Muscle of back (tissue), 11 donors: ENCODE data around the gene CDH4. TPM values are rescaled to one million over a fixed set of nuclear protein-coding genes. Genes with fewer than 3 reads are reported as not detected.

Source experiments
- DNase-seq, 3 donors: peaks; one replicate each; pipeline versions ENCODE4 v3.0.0 to v3.0.0-alpha.2; 2013
- polyA plus RNA-seq, 10 donors: library from polyadenylated mRNA; unstranded; fragments of 120-200 nt; gene quantifications; one replicate each; pipeline ENCODE4 v1.2.1, GENCODE V29; 2013; ENCODE audit not compliant: insufficient read length in 10 of 10

The CDH4 gene
- polyA plus RNA-seq, 10 donors = 0.74 to 2.0 (median 1.1) TPM

DNA sequence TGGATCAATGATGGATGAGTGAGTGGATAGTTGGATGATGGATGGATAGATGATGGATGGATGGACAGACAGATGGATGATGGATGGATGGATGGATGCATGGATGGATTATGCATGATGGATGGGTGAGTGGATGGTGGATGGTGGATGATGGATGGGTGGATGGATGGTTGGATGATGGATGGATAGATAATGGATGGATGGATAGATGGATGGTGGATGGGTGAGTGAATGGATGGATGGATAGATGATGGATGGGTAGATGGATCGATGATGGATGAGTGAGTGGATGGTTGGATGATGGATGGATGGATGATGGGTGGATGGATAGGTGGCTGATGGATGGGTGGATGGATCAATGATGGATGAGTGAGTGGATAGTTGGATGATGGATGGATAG, 637.6 kb downstream of the CDH4 start:
- DNase-seq = no peak

DNA sequence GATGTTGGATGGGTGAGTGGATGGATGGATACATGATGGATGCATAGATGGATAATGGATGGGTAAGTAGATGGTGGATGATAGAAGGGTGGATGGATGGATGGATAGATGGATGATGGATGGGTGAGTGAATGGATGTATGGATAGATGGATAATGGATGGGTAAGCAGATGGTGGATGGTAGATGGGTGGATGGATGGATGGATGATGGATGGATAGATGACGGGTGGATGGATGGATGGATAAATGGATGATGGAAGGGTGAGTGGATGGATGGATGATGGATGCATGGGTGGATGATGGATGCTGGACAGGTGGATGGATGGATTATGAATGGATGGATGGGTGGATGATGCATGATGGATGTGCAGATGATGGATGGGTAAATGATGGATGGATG, 638.1 kb downstream of the CDH4 start:
- no peak for DNase-seq

DNA sequence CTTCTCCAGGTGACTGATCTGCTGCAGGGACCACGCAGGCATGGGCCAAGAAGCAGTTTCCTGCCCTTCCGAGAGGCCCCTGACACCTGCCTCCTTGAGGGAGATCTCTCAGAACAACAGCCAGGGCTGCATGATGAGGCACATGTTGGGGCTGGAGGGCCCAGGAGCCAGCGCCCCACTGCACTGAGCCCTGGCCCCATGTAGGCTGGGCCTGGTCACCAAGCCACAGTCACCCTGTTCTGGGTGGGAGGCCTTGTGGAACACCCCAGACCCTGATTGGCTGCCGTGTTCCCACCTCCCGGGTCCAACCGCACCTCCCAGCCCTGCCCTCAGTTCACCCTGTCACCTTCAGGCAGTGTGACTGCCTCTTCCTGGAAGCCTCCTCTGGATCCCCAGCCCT, 639.4 kb downstream of the CDH4 start:
- no peak for DNase-seq

DNA sequence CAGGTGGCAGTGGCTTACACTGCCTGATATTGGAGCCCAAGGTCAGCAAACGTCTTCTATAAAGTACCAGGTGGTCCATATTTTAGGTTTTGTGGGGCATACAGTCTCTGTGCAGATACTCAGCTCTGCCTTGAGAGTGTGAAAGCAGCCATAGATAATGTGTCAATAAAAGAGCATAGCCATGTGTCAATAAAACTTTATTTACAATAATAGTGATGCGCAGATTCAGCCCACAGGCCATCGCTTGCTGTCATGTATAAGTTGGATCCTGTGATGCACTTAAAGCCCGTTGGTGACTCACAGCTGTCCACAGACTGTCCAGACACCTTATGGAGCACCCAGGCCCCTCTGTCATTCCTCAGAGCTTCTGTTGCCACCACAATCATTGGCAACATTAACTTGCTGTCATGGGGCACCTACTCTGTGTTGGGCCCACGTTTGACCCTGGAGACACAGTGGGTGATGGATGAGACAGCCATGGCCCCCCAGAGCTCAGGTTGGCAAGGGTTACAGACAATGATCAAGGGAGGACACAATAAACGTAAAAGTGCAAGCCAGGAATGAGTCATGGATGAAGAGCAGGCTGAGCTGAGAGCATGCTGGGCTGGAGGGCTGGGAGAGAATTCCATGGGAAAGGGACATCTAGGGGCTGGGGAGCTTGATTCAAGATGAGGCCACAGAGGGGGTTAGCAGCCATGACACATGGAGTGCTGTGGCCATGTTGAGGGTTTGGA, 640.0 kb downstream of the CDH4 start:
- no peak for DNase-seq

DNA sequence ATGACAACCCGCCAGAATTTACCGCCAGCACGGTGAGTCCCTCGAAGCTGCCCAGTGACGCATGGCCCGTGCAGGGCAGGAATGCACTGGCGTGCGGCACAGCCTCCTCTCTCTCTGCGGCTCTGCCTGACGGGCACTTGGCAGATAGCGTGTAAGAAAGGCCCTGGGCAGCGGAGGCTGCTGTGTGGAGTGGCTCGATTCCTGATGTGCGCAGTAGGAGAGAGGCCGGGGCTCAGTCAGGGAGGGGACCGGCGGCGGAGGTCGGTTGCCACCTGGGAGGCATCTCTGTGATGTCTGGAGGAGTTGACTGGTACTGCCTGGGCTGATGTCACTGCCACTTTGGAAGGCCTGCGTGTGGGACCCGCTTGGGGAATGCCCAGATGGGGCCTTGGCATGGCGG, 643.0 kb downstream of the CDH4 start:
- DNase-seq = no peak

DNA sequence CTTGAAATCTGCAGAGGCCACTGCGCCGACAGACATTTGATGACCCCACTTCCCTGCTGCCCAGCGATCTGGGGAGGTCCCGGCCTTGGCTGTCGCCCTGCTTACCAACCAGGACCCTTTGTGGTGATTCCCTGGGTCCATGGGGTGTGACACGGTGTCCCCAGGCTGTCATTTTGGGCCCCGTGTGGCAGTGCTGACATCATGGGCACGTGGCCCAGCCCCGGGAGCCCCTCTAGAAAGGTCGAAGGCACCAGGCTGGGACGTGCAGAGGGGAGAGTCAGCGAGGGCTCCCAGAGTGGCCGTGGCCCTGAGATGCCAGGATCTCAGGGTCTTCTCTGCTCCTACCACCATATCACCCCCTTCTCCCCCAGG, 643.6 kb downstream of the CDH4 start:
- no peak for DNase-seq

DNA sequence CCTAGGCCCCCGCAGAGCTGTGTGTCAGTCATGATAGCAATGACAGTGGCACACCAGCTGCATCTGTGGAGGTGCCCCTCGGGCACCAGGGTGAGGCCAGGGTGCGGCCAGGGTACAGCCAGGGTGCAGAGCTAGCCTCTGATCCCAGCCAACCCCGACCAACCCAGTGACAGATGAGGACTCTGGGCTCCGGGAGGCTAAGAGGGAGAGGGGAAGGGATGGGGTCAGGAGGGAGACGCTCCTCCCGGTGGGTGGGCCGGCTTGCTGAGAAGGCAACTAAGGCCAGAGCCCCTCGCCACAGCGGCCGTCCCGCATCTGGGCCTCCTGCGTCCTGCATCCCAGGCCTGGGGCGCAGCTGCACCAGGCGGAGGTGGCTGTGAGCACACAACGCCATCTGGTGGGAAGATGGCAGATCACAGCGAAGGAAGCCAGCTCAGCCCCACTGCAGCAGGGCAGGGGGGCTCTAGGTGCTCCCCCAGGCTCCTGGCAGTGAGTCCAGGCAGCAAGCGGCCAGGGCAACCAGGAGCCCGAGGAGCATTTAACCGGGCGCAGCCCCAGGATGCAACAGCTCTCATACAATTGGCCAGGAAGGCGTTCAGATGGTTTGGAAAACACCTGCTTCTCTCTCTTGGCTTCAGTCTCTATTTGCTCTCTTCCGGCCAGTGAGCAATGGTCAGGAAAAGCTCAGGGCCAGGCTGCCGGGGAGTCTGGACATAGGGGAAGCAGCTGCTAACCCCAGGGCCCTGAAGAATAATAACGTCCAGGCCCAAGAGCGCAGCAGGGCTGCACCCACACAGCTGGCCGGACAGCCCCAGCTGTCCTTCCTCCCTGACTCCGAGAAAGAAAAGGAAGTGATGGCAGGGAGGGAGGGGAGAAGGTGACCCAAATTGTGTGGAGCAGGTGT, 644.2 kb downstream of the CDH4 start:
- DNase-seq = peak; percentile 18 to 78 (median 58)

DNA sequence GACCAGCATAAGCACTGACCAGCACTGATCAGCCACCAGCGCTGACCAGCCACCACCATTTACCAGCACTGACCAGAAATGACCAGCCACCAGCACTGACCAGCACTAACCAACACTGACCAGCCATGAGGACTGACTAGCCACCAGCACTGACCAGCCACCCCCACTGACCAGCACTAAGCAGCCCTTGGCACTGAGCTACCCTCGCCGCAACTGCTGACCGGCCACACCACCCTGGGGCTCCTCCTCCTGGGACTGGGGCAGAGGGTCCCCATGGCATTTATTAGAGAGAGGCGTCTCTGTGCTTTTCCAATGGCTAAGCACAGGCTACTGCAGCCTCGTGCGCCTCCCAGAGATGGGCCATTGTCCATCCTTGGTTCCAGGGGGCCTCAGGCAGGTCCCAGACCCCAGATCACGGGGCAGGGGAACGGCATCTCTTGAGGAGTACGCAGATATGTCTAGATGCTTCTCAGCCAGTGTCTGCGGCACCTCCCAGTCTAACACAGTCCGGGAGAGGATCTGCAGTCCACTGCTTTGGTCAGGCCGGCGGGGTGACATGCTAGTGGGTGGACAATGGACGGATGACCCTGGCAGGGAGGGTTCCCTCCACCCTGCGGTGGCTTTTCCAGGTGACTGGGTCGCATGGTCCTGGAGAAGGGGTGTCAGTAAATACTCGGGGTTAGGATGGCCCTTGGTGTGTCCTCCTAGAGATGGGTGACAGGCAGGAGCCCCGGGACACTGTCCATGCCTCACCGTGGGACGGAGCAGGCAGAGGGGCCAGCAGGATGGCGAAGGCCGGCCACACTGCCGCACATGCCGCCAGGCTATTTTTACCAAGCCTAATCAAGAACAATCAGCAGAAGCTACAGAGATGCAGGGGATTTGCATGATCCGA, 645.6 kb downstream of the CDH4 start:
- no peak for DNase-seq

DNA sequence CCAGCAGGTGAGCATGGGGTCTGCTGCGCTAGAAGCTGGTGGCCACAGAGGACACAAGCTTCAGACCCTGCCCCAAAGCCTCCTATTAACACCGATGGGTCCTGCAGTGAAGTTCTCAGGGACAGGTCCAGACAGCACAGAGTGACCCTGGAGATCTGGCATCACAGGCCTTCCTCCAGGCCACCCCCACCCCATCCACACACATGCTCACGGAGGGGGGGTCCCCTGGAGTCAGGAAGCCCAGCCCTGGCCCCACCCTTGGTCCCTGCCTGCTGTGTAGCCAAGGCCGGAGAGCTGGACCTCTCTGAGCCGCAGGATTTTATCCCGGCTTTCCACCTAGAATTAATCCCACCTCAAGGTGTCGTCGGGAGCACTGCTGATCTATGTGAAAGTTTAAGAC, 646.3 kb downstream of the CDH4 start:
- DNase-seq = no peak

DNA sequence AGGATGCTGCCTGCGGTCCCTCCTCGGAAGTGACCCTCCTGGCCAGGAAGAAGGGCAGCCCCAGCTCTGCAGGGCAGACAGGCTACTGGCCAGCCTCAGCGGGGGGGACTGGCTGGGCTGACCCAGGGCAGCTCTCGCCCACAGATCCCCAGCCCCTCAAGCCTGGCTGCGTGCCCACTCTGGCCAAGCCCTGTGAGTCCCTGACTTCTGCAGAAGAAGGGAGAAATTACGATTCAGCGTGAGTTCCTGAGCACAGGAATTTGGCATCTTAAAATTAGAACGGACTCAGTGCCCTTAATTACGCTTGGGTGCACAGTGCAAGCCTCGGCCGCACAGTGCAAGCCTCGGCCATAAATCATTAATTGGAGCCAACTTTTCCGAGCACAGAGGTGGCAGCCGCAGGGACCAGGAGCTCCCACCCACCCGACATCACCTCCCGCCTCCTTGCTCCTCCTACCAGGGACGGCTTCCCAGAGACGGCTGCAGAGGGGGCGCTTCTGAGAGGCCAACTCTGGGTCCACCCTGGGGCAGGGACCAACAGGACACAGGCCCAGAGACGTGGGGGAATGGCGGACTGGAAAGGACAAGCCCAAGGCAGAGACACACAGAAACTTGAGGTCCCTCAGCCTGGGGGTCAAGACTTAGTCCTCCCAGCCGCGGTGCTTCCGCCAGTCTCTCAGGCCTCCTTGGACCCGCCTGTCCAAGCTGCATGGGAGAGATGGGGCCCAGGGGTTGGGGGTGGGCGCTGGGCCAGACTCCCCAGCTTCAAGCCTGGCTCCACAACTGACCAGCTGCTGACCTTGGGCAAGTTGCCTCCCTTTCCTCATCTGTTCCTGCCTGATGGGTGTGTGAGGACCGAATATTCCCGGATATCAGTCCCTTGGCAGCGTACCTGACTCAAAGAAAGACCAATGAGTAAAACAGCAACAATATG, 648.2 kb downstream of the CDH4 start:
- peak in 1 of 3 donors; percentile 31 for DNase-seq

DNA sequence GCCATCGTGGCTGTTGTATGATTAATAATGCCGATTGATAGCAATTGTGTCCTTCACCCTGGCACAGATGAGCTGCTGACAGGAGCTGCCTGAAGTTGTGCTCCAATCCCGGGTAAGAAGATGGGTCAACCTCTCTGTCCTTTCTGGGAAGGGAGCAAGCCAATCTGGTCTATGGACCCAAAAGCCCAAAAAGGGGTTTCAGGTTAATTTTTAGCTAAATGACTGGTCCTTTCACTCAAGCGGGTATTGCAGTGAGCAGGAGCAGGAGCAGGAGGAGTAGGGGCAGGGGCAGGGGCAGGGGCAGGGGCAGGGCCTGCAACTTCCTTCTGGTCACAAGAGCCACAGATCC, 648.9 kb downstream of the CDH4 start:
- no peak for DNase-seq

DNA sequence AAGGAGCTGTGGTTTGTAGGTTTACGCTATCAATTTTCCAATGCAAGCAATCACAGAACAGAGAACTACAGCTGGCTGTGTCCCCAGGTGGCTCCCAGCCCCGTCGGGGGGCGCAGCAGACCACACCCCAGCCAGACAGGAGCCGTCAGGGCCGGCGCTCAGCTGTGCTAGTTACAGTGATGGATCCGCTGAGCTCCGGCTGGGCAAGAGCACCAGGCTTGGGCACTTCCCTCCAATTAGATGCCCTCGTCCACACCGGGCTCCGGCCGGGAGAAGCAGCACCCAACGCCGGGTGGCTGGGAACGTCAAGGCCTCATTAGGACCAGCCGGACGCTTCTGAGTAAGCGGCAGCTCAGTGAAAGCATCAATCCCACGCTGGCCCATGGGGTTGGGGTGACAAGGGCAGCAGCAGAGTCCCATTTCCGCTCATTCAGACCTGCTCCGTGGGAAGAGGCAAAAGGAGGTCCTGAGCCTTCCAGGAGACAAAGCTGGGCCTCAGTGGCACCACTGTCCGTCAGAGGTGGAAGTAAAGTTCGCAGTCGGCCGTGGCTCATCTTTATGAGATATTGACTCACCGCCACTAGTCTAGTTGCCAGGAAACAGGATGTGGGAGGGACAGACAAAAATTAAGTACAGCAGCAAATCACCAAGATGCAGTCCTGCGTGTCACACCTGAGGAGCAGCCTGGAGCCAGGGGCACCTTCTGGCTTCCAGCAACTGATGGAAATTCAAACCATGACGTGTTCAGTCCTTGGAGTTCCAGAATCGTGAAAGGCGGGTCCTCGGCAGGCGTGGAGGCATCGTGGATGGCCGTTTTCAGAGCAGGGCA, 649.5 kb downstream of the CDH4 start:
- no peak for DNase-seq

DNA sequence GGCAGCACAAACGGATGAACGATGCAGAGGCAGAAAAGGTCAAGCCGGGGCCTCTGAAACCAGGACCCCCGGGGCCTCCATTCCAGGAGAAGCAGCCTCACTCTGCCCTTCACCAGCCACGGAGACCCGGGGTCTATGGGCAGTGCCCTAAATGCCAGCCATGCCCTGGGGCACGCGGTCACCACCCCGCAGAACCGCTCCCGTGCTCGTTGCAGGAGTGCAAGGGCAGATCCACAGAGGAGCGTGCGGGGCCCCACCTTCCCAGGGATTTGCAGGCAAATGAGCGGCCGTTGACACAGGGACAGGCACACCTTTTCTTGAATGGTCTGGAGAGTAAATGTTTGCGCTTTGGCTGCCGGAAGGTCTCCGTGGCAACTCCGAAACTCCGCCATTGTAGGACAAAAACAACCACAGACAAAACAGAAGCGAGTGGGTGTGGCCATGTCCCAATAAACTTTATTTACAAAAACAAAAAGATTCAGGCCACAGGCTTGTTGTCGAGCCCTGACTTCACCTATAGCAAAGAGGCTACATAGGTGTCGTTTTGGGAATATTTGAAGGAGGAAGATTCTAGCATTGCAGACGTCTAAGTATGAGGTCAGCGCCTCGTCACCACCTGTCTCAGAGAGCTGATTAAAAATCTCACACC, 650.3 kb downstream of the CDH4 start:
- DNase-seq = no peak

DNA sequence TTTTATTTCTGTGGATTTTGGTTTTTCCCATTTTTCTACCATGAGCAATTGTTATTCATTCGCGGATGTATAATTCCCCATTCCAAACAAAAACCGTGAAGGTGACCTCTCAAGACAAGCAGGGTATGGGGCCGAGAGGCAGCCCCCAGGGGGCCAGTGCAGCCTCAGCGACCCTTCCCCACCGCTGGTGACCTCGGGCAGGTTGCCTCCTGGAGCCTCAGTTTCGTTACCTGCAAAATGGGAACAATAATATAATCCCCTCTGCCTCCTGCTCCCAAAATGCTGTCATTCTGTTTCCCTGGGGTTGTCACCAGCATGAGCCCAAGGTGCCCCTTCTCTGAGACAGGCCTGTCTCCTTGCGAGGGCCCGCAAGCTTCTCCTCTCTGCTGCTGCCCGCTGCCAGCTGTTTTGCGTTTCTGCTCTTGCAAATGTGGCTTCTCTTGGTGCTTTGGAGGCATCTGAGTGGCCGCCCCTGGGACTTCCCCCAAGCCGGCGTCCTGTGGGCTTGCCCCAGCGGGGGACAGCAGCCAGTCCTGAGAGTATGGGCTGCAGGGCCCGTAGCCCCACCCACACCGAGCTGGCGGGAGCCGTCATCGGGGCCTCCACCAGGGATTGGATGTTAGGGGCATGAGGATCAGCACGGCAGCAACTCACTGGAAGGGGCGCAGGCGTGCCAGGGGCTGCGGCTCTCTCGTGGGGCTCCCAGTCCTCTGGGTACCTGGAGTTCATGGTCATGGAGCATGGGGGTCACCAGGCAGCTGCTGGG, 651.7 kb downstream of the CDH4 start:
- no peak for DNase-seq

DNA sequence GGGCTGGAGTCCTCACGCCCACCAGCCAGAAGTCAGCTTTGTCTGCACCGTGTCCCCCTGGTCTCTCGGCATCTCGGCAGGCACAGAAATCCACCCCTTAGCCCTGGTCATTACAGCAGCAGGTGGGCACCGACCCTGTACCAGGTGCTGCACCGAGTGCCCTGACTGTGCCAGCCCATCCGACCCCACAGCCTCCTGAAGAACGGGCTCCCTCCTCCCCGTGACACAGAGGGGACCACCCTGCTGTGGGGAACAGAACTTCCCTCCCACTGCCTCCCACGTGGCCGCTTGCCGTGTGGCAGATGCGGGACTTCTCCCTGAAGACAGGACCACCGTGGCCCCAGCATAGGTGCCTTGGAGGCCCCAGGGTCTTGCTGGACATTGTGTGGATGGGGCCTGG, 652.4 kb downstream of the CDH4 start:
- DNase-seq = no peak

DNA sequence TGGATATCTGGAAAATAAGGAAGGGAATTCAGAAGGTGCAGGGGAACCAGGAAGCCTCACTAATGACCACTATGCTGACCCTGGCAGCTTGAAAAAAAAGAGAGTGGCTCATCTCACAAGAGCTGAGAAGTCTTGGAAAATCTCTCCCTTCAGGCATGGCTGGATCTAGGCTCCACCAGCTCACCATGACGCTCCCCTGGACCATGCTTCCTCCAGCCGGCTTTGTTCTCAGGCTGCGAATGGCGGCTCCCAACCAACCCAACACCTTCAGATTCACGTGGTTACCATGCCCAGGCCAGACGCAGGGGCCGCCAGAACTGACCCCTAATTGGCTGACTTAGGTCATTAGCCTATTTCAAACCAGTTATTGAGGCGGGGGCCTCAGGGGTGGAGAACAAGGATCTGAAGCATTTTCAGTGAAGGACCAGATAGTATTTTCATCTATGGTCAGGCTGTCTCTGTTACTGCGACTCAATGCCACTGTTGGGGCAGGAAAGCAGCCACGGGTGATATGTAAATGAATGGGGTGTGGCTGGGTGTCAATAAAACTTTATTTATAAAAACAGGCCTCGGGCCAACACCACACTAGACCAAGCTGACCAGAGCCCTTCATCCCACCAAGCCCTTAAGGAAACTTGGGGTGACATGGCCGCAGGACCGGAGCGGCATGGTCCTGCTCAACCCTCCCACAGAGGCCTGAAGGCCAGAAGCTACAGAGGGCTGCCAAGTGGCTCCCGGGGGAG, 653.9 kb downstream of the CDH4 start:
- DNase-seq = no peak

DNA sequence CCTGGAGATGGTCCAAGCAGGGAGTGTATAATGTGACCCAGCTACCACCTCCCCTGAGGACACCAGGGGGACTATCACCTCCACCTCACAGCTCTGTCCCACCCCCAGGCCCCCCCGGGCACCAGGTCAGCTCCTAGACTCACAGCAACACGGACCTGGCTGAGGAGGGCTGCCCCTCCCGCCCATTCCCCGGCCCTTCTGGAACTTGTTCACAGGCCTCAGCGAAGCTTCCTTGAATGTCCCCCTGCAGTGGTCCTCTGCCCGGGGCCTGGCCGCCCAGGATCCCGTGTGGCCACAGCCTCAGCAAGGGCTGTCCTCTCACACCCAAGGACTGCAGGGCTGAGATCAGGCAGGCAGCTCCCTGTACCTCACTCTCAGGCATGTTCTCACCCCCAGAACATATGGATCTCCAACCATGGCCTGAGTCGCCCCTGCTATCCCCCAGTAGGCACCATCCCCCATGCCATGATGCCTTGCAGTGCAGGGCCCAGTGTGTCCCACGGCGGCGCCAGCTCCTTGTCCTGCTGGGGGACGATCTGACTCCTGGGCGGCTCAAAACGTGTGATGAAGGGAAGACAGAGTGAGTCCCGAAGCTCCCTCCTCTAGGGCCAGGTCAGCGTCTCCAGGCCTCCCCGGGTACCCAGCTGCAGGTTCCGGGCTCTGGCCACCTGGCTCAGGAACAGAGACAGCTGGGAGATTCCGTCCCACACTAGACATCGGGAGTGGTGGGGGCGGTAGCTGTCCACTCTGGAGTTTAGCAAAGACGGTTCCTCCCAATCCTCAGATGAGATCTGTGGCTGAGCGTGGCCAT, 655.2 kb downstream of the CDH4 start:
- no peak for DNase-seq
